GM19467 (cell line): ENCODE data around the gene TTC17.
A peak's percentile ranks its signal among the peaks of the same experiment; 100 is the strongest.
"Not testable (repeated sequence)": the region's sequence is repeated elsewhere in the genome, so short reads cannot be mapped to it uniquely, and the experiment has no call there.

ENCODE experiments used
- ATAC-seq: cut with Tn5 transposase; IDR thresholded peaks from one replicate; pipeline ENCODE4 v1.9.1; 2021; ENCODE audit warnings: mild to moderate bottlenecking, moderate library complexity; ENCODE audit not compliant: unreplicated experiment

The TTC17 gene, protein sequence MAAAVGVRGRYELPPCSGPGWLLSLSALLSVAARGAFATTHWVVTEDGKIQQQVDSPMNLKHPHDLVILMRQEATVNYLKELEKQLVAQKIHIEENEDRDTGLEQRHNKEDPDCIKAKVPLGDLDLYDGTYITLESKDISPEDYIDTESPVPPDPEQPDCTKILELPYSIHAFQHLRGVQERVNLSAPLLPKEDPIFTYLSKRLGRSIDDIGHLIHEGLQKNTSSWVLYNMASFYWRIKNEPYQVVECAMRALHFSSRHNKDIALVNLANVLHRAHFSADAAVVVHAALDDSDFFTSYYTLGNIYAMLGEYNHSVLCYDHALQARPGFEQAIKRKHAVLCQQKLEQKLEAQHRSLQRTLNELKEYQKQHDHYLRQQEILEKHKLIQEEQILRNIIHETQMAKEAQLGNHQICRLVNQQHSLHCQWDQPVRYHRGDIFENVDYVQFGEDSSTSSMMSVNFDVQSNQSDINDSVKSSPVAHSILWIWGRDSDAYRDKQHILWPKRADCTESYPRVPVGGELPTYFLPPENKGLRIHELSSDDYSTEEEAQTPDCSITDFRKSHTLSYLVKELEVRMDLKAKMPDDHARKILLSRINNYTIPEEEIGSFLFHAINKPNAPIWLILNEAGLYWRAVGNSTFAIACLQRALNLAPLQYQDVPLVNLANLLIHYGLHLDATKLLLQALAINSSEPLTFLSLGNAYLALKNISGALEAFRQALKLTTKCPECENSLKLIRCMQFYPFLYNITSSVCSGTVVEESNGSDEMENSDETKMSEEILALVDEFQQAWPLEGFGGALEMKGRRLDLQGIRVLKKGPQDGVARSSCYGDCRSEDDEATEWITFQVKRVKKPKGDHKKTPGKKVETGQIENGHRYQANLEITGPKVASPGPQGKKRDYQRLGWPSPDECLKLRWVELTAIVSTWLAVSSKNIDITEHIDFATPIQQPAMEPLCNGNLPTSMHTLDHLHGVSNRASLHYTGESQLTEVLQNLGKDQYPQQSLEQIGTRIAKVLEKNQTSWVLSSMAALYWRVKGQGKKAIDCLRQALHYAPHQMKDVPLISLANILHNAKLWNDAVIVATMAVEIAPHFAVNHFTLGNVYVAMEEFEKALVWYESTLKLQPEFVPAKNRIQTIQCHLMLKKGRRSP

DNA sequence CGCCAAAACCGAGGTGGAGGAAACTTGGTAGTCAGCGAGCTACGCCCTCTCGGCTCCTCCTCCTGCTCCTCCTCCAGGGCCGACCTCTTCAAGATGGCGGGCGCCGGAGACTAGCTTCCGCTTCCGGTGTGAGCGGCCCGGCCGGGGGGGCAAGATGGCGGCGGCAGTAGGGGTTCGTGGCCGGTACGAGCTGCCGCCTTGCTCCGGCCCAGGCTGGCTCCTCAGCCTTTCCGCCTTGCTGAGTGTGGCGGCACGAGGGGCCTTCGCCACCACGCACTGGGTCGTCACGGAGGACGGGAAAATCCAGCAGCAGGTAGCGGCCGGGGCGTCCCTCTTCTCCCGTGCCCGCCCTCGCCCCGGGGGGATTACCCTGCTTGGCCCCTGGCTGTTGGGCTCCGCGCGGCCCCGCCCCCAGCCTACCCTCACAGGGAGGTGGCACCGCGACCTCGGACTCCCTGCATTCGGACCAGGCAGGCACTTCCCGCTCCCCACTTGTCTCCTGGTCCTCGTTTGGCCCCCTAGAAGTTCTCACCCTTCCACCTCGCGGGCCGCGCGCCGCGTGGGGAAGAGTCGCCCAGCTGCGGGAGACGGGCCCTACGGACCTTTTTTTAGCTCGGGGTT lies at the start of gene TTC17:
TSS of gene TTC17 (plus strand) at position 120 of the 621 bp plus-strand sequence. CDS start at position 155, 35 bp downstream.
- ATAC-seq, result peak; percentile 95

DNA sequence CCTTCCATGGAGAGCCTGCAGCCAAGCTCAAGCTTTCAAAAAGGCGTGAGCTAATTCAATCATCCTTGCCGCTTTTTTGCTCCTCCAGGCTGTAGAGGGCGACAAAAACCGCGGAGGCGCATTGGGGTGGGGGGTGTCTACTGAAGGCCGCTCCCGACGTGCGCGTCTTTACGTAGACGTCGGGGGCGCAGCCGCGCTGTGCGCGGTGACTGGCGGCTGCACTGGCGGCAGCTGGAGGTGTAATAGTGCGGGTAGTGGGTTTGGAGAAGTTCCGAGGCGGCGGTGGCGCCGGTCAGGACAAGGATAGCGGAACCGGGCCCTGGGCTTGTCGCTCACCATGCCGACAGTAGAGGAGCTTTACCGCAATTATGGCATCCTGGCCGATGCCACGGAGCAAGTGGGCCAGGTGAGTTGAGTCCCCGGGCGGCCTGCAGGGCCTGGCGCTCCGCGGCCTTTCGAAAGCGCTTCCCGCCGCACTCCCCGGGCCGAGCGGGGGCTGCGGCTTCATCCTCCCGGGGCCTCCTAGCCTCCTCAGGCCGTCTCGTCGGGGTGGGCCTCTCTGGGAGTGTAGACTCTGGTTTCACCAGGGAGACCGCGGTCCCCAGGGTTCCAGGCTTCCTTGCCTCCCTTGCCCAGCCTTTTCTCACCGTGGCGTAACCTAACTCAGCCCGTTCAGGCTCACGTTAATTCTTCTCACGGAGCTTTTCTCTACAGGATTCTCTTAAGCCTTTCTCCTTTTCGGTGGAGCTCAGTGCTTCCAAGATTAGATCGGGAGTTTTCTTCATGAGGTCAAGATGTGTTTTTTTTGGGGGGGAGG lies 46.7 kb upstream of the TTC17 start, which contains the start of gene API5:
TSS of gene API5 (plus strand) at position 206 of the 817 bp plus-strand sequence. CDS start at position 338, 132 bp downstream.
- ATAC-seq, result peak; percentile 99

DNA sequence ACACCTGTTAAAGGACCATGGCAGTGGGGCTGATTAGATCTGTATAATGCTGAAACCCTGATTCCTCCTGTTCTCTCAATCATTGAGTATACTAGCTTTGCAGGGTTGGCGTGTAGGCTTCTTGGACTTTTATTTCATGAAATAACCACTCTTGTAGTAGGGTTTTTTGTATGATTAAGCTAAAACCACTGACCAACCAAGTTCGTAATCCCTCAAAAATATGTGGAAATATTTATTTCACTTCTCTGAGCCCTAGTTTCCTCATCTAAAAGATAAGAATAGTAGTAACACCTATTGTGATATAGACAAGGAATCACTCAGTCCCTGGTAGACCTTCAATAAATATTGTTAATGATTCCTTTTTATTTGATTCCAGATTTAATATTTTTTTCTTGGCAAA lies 42.8 kb upstream of the TTC17 start:
- ATAC-seq, result no peak

DNA sequence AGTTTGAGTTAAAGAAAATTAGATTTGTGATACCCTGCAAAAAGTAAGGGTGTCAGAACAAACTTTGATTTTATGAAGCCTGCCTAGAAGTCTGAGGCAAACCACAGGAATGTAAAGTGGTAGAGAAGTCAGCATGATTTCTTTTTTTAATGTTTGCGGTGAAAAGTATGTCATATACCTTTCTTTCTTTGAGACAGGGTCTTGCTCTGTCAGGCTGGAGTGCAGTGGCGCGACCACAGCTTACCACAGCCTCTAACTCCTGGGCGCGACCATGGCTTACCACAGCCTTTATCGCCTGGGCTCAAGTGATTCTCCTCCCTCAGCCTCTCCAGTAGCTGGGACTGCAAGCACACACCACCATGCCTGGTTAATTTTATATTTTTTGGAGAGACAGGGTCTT lies 42.3 kb upstream of the TTC17 start:
- no peak for ATAC-seq

DNA sequence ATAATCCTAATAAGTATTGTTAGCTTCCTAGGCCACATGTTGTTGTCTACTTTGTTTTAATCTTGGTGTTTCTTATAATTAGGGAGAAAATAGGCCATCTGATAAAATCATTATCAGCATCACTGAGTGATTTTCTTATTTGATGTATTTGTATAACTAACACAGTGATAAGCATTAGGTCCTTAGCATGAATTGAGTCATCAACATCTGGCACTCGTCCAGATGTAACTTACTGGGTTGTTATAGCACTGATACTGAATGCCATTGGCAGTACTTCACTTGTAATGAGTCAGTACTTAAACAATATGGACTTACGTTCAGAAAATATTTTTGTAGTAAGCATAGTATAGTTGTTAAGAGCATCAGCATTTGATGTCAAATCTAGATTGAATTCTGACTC lies 30.7 kb upstream of the TTC17 start:
- no peak for ATAC-seq

DNA sequence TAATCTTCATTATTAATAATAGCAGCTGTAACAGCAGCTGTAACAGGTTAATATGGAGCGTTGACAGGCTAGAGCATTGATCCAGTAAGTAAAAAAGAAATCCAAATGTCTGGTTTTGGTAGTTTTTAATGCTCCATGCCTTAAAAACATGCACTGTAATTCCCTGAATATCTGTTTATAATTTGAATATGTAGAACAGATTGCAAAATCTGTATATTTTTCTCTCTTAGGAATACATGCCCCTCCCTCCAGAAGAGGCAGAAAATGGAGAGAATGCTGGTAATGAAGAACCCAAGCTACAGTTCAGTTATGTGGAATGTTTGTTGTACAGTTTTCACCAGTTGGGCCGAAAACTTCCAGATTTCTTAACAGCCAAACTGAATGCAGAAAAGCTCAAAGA lies 30.2 kb upstream of the TTC17 start:
- ATAC-seq, result no peak

DNA sequence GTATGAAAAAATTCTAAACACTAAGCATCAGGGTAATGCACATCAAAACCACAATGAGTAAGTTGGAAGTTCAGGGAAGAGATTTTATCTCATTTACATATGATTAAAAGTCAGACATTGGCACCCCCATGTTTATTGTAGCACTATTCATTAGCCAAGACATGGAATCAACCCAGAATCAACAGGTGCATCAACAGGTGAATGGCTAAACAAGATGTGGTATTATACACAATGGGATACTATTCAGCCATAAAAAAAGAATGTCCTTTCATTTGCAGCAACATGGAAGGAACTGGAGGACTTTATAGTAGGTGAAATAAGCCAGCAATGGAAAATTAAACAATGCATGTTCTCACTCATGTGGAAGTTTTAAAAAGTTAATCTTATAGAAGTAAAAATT lies 17.6 kb upstream of the TTC17 start:
- ATAC-seq, result no peak

DNA sequence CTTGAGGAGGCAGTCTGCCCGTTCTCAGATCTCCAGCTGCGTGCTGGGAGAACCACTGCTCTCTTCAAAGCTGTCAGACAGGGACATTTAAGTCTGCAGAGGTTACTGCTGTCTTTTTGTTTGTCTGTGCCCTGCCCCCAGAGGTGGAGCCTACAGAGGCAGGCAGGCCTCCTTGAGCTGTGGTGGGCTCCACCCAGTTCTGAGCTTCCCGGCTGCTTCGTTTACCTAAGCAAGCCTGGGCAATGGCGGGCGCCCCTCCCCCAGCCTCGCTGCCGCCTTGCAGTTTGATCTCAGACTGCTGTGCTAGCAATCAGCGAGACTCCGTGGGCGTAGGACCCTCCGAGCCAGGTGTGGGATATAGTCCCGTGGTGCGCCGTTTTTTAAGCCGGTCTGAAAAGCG lies 7.3 kb upstream of the TTC17 start:
- not testable (repeated sequence) for ATAC-seq

DNA sequence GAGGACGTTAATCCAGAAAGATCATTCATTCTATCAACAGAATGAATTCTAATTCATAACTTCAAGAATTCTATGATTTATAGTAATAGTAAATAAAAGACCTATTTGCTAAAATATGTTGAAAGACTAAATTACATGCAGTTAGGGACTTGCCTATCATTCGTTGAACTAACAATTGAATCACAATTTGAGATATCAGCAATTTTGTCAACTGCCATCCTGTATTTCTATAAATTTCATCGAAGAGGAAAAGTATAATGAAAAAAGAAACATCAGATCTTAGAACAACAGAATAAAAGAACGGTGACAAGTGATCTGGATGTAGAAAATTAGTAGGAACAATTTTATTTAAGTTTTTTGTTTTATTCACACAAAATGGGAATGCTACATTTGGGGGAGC lies 4.4 kb upstream of the TTC17 start:
- no peak for ATAC-seq

DNA sequence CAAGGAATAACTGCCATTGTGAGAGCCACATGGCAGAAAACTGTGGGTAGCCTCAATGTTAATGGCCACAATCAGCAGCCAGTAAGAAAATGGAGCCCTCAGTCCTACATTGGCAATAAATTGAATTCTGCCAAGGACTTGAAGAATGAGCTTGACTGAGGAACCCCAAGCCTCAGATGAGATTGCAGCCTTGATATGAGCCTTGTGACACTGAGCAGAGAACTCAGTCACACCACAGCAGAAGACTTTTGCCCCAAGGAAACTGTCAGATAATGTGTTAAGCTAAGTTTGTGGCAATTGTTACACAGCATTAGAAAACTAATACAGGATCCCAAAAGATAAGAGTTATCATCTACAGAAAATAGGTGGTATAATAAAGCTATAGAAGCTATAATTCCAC lies 2.4 kb upstream of the TTC17 start:
- no peak for ATAC-seq

DNA sequence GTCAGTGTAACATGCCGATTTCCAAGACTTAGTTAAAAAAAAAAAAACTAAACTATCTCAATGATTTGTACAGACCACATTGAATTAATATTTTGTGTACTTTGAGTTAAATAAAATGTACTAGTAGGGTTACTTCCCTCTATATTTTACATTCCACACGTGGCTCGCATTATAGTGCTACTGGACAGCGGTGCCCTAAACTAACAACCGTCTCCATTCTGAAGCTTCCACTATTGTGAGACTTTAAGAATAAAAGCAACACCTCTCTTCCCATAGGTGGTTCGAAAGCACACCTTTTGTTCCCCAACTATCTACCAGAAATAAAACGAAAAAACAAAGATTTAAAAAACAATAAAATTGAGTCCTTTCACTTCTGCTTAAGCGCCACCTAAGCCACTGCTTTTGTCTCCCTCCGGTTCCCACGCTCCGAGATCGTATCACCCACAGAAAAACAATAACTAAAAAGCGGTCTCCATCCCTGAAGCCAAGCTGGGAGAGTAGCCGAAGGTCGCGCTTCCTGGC lies 380 bp upstream of the TTC17 start:
- no peak for ATAC-seq

DNA sequence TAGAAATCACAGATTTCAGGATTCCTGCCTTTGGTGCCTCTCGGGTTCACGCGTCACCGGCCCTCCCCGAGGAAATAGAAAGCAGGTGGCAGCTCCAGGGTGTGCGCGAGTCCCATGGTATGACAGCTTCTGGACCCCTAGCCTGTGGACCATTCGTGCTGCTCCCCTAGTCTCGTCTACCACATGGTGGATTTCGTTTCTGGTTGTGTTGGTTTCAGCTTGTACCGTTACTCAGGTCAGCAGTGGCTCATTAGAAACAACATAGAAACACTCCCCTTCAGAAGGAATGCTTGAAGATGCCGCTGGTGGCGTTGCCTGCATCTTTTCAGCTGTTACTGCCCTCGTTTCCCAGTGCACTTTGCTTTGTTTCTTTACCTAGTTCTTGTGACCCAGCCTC lies 700 bp downstream of the TTC17 start:
- ATAC-seq, result peak; percentile 41

DNA sequence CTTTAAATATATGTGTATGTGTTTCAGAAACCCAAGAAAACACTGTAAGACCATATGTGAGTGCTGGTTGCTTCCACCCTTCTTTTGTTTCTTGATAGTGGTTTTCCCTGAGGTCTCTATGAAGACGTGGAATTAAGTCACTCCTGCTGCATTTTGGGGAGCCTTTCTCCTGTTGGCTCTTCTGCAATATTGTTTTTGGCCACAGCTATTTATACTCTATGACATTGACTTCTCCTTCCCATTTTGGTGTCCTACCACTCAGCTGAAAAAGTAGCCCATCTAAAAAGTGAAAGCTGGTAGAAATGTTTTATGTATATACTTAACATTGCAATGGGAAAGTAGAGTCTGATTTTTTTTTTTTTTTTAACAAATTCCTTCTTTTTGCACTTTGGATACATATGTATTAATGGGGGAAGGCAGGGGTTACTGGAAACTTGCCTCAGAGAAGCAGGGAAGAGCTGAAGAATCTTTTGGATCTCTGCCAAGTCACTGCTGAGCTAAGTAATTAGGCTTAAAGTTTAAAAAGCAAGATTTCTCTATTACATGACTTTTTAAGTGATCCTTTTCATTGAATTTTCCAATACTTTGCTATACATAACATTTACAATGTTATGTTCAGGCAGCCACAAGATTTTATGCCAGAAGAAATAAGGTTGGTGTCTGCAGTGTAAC lies 1.8 kb downstream of the TTC17 start:
- ATAC-seq, result no peak

DNA sequence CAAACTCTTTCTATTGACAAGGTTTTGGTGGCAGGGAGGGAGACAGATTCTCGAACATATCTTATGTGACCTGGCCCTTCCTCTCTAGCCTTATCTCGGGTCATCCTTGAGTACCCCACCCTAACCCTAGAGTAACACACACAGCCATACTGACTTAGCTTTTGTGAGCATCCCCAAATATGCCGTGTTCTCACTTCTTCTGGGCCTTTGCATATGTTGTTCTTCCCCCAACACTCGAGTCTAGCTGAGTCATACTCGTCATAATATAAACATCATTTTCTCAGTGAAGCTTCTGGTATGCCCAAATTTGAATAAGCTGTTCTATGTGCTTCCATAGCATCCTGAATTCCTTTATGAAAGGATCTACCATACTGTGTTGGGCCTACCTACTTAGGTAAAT lies 8.0 kb downstream of the TTC17 start:
- no peak for ATAC-seq

DNA sequence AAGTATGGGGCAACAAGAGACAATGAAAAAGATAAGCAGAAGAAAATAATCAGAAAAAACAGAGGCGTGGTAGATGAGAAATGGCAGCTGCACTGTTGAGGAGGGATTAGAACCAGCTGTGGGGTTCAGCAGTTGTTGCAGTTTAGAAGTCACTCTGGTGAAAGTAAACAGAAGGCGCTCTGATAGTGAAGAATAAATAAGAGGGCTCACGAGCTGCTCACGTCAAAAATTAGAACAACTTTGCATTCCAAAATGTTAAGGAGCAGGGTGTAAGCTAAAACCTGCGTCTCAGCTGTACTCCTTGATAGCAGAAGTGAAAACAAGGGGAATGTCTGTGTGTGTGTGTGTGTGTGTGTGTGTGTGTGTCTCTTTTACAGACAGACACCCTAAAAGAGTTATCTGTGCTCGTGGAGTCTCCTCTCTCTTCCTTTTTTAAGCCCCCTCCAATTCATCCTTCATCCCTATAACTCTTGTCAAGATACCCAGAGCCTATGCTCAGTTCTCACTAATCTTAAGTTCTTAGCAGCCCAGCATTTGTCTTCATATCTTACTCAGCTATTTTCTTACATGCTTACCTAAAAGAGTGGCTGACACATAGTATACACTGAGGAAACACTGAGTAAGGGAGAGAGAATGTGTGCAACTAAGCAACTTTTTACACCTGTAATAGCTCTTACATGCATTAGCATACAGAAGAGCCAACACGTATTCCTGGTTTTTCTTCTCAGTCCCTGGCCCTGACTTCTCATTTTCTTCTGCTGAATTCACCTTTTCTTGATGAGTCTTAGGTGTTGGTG lies 8.9 kb downstream of the TTC17 start:
- no peak for ATAC-seq

DNA sequence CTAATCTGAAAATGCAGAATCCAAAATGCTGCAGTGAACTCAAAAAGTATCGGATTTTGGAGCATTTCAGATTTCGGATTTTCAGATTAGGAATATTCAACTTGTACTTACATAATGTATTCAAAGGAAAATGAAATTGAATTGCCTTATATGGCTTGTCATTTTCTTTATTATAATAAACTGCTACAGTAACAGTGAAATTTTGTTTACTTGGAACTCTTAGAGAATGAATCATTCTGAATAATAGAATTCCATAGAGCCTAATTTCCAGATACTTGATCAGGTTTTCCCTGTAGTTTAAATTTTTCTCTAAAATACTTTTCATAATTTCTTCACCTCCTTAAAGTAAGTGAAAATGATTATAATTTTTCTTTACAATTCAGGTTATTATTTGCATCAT lies 17.3 kb downstream of the TTC17 start:
- no peak for ATAC-seq

DNA sequence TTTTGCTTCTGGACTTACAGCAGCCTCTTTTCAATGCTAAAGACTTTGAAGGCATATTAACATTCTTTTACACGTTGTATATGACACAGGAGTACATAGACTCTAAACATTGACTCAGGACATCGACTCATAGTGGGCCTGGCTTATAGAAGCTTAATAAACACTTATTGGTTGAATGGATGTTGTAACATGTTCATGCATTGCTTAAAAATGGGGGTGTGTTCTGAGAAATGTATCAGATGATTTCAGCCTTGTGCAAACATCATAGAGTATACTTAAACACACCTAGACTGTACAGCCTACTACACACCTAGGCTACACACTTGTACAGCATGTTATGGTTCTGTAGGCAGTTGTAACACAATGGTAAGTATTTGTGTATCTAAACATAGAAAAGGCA lies 17.9 kb downstream of the TTC17 start:
- ATAC-seq, result no peak

DNA sequence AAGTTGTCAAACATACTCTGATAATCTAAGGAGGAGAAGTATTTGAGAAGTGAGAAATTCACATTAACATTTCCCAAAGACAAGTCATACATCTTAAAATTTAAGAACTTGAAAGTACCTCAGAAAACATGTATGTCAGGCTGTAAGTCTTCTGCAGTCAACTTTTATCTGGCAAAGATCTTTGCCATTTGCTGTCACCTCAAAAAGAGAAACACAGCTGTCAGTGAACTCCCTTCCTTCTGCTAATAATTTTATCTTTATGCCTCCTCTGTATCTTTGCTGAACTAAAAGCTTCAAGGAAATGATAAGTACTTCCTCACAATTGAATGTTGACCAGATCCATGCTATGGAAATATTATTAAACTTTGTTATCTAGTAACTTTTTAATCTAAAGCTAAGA lies 18.7 kb downstream of the TTC17 start:
- ATAC-seq, result no peak

DNA sequence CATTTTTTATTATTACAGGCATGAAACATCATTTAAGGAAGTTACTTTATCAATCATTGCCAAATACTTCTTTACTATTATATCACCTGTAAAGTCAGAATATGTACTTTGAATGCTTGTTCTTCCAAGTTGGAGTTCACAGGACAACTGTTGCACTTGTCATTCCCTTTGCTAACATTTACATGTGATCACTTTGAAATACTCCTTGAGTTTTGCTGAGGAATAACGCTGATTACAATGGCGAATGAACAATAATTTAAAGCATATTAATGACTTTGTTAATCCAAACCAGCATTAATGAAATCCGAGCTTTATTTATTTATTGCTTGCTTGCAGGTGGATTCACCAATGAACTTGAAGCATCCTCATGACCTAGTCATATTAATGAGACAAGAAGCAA lies 20.2 kb downstream of the TTC17 start:
- ATAC-seq, result no peak
